ENCODE data around the gene NFYA.
A peak's percentile ranks its signal among the peaks of the same experiment; 100 is the strongest.

Gene NFYA

DNA sequence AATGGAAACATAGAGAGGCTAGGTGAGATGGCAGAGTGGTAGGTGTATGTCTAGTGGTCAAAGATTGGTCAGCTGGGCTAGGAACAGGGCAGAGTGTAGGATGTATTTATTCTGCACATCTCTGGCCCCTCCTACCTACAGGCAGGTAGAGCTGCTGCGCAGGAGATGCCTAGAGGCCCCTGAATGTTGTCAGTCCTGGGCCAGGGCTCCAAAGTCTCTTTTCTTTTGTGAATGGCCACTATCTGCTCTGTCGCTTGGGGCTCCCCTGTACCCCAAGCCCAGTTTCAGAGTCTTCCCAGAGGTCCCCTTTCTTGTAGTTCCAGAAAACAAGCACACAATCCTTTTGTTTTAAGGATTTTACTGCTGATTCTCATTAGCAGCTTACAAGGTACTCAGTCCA, 25.5 kb upstream of the NFYA start:
- DNase-seq (ENCODE audit: low spot score), result no peak

- no peak for DNase-seq (ENCODE audit: low spot score)
Observed at GRCh38 chr6:41047745-41048732, 24.7 kb upstream of the NFYA start.

DNA sequence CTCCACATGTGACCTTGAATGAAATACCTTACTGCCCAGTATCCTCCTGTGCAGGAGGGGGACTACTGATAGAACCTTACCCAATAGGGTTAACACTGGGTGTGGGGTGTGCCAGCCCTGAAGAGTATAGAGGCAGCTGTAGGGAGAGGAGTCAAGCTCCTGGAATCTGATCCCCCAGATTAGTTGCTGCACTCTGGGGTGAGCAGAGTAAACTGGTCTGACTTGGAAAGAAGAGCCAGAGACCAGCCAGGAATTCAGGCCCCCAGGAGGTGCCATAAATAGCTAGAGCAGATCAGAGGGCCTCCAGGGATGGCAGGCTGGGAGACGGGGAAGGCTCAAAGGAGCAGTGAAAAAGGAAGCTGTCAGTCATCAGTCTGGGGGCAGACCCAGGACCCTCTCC, 23.3 kb upstream of the NFYA start:
- DNase-seq (ENCODE audit: low spot score), result no peak

- DNase-seq (ENCODE audit: low spot score), result no peak
Observed at GRCh38 chr6:41049955-41050354, 22.8 kb upstream of the NFYA start.

DNA sequence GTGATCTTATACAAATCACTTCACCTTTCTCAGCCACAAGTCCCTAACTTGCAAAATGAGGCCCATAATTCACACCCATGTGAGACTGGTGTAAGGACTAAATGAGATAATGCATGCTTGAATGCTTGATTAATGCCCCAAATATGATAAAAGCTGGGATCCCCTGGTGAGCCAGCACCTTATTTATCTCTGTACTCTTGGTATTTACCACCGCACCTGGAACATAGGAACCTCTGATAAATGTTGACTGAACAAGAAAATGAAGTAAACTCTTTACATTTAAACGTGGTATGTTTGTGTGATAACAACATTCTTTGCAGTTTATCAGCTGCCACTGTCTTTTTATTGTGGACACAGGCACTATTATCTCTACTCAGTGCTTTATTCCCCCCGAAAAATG, 22.2 kb upstream of the NFYA start:
- DNase-seq (ENCODE audit: low spot score), result no peak

DNA sequence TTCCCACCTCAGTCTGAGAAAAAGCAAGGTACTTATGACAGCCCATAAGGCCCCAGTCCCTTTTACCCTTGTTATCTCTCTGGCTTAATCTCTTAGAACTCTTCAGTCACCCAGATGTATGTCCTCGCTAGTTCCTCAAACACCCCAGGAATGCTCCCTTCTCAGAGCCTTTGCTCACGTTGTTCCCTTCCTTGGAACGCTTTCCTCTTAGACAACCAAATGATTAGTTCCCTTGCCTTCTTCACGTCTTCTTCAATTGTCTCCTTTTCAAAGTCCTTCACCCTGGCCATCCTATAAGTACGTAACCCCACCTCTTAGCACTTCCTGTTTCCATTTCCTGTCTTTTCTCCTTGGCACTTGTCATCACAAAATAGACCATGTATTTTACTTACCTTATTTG, 20.9 kb upstream of the NFYA start:
- no peak for DNase-seq (ENCODE audit: low spot score)

- DNase-seq (ENCODE audit: low spot score), result no peak
Observed at GRCh38 chr6:41053041-41053440, 19.7 kb upstream of the NFYA start, which contains the start of gene APOBEC2. TSS of gene APOBEC2 (plus strand) at chr6:41053202. CDS start at chr6:41053348, 146 bp downstream.

DNA sequence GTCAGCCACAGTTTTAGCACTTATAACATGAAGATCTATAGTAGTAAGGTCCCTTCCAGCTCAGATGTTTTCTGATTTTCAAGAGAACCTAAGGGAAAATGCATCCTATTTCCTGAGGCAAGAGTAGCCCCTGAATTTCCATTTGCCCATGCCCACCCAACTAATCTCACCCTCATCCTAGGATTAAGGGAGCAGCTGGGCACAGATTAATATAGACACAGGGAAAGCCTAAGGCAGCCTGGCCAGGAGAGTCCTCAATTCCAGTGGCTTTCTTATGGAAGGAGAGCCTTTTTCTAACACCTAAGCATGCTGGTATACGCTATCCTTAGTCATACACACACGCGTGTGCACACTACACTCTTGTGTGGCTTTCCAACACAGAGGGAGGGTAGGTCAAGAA, 18.3 kb upstream of the NFYA start:
- DNase-seq (ENCODE audit: low spot score), result no peak

DNA sequence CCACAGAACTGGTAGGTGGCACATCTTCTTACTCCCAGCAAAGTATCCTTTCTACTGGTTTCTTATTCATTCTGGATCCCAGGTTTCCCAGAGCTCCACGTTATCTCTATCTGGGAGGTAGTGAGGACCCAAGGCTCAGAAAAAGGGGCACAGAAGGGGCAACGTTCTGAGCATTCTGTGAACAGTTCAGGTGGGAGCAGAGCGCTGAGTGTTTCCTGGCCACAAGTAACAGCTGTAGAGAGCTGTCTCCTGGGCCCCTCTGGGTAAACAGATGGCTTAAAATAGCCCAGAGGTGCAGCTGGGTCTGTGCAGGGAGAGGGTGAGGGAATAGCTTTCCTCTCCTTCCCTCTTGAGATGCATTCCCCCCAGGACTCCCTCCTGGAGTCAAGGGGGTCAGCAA, 17.6 kb upstream of the NFYA start:
- no peak for DNase-seq (ENCODE audit: low spot score)

DNA sequence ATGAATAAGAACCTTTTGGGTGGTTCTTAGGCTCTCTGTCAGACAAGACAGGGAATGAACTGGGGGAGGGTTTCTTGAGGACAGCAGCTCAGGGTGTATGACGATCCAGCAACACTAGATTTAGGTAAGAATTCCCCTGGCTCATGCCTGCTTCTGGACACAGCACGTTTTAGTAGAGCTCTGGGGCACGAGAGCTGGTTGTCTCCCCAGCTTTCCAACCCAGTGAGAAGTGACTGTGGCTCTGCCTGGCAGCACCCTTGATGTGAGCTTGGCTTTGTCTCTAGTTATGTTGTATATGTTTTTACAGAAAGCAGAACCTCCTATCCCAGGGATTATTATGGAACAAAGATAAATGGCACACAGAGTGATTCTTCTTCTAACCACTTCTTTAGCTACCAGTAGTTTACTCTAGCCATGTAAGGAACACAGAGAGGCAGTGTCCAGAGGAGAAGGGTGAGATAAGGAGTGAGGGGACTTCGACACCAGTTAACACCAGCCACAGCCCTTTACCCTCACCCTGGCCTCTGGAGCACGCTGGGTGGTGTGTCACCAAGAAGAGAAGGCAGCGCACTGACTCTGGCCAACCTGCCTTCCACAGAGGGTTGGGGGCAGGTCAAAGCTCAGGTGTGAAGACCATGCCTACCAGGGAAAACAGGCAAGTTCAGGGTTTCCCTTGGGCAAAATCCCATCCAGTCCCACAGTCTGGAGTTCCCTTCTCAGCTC, 15.8 kb upstream of the NFYA start:
- no peak for DNase-seq (ENCODE audit: low spot score)

DNA sequence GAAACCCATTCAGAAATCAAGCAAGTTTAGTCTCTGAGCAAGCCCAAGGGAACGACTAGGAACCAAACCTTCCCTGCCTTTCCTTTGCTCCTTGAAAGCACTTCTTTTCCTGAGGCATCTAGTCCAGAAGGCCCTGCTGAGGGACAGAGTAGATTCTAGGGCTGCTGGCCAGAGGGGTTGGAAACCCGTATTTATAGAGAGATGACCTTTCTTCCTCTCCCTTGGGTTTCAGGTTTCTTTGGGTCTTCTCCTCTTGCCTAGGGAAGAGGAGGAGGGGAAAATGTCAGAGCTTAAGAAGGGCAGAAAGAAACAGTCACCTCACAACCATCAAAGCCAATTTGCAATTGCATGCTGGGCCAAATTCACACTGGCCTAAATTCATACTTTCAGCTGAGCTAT, 14.0 kb upstream of the NFYA start:
- no peak for DNase-seq (ENCODE audit: low spot score)

DNA sequence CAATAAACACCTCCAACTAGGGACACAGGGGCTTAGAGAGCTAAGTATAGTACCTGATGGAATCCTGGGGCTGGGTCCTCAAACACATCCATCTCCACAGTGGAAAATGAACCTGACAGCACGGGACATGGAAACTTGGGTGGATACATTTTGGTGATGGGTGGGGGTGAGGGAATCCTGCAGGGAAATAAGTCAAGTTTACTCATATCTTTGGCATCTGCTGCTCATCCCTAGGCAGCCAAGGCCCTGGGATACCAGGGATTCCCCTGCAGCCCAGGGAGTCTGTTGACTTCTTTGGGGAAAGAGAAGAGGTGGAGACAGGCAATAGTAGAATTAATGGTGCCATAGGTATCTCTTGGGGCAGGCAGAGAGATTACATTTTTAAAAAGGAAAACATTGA, 13.2 kb upstream of the NFYA start:
- DNase-seq (ENCODE audit: low spot score), result no peak

- no peak for DNase-seq (ENCODE audit: low spot score)
Observed at GRCh38 chr6:41061196-41061726, 11.5 kb upstream of the NFYA start.

DNA sequence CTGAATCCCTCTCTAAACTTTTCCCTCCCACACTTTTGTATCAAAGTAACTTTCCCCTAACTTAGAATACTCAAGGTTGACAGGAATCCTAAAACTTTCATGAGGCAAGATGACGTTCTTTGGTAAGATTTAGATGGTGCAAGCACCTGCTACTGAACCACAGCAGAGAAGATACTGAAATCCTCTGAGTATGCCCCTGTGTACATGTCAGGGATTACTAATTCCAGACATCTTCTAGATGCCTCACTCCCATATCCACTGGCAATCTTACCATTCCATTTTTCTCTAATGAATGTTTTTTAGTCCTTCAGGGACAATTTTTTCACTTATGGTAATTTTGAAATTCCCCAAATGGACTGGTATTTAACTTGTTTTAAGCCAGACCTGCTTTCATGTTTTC, 10.7 kb upstream of the NFYA start:
- DNase-seq (ENCODE audit: low spot score), result no peak

GRCh38 chr6:41063884-41064285, 8.9 kb upstream of the NFYA start:
- no peak for DNase-seq (ENCODE audit: low spot score)

DNA sequence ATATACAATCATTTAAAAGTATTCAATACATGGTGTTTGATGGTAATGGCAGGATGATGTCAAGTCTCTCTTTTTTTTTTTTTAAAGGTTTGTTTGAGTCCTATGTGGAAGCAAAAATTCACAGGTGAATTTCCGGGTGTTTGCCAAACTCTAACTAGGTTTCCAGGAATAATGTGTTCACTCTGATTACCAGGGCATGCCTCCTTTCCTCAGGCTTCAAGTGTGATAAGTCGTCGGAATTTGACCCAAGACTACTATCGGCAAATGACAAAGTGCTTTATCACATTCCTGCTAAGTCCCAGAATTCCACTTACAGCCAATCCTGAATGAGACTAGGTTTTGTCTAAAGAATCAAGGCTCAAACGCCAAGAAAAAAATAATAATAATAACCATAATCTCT, 7.9 kb upstream of the NFYA start:
- no peak for DNase-seq (ENCODE audit: low spot score)

DNA sequence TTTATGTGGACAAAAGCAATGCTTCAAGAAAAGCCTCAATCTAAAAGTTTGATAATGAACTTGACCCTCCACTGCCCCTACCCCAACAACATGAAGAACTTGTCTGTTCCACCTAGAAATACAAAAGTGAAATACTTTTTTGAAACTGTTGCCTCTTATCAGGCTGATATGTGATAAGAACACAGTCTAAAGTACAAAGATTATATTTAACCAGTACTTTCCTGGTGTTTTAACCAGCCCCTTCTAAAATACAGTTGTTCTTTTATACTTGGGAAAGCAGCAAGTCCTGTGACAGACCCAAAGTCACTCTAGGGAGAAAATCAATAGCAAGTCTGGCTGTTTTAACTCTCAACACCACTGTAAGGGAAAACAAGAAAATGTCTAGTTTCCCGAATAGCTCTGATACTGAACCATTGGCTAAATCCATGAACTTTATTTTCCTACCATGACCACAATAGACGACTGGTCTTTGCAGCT, 7.2 kb upstream of the NFYA start:
- DNase-seq (ENCODE audit: low spot score), result no peak

- DNase-seq (ENCODE audit: low spot score), result peak; percentile 61
Observed at GRCh38 chr6:41066867-41067304, 5.9 kb upstream of the NFYA start.

DNA sequence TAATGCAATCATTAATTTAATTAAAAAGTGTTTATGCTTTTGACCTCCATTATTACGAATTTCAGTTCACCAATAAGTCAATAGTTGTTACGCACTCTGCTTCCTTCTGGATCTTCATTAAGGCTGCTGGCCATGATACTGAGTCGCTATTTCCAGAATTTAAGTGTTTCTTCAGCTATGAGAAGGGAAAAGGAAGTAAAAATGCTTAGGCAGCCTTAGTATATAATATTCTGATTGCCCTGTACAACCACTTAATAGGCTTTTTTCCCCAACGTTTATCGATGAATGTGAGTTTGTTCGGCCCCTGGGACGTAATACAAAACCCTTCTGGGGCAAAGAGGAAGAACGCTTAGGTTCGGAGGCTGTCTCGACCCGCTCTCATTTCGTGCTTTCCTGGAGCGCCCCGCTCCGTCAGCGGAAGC, 1.3 kb upstream of the NFYA start:
- no peak for DNase-seq (ENCODE audit: low spot score)

DNA sequence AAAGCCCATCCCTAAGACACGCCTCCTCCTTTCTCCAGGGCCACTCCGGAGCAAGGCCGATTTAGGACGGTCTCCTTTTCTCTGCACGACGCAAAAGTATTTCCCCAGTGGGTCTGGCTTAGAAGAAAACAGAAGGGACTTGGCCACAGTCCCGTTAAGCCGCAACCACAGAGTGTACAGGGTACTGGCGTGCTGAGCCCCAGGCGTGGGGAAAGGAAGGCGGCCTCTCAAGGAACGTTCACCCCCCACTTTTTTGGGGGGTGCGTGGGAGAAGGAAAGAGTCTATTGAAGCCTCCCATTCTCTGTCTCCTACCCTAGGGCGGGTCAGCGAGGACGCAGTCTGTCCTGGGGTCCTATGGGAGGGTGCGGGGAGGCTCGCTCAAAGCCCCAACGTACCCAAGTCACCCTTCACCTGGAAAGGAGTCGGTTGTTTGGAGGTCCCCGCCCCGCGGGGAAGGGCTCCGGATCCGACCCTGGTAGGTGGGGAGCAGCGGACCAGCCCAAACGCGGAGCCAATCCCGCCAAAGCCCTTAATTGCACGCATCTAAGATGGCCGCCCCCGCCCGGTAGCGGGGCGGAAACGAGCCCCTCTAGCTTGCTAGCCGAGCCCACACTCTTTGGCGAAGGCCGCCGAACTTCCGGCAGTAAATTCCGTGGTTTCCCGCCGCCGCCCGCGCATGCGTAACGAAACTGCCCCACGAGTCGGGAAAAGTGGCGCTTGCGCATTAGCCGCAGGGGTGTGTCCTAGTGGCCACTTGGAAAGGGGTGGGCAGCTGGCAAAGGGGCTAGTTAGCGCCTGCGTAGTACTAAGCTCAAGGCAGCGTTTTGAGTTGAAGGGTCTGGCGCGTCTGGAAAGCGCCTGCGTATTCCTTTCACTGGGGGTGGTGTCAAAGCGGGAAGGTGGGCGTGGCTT, 595 bp upstream of the NFYA start, which contains the start of gene OARD1:
OARD1 (minus strand) TSS at position 434 of the 913 bp plus-strand sequence. CDS start 722 bp downstream, outside the sequence.
- peak; percentile 100 for DNase-seq (ENCODE audit: low spot score)

GRCh38 chr6:41073203-41073967, 611 bp downstream of the NFYA start:
- peak; percentile 88 for DNase-seq (ENCODE audit: low spot score)
